ENCODE results near the gene ATP5F1E. TPM values are rescaled to one million over a fixed set of nuclear protein-coding genes. Genes with fewer than 3 reads are reported as not detected.

ATP5F1E gene
- total and polyA plus RNA-seq, 2 of the 4 experiments (the other 2 are of a cell fraction) = 3.8 to 34.5 TPM

GRCh38 chr20:58978351-58979190 lies 53.6 kb downstream of the ATP5F1E start:
- dilution Hi-C loops (cut with HindIII; ENCODE audit: low sequenced_read_pairs, unreplicated experiment) (no loop called here), in situ Hi-C loops (cut with MboI; ENCODE audit: low sequenced_read_pairs) (no loop called here), intact Hi-C loops (cut with micrococcal nuclease) (no loop called here)
- Histone ChIP-seq H3K23ac (ENCODE audit: low read depth, low read length) (no peak overlapping the region), H2AFZ (replicated peaks; ENCODE audit: low read length, poor library complexity) (peak overlapping the region; percentile 47), H3K27ac (ENCODE audit: insufficient read depth, low read length) (no peak overlapping the region), H3K9me3 (ENCODE audit: control insufficient read depth, insufficient read depth, low read length) (peaks cover 7% of the 10 kb centered on the region), H4K8ac (ENCODE audit: low read depth in 2 of 2, low read length in 2 of 2) (no peak overlapping the region), H3K4me1 (ENCODE audit: control insufficient read depth, insufficient read depth, low read length) (peaks cover 3% of the 10 kb centered on the region; the same call in 1 of the 2 replicates), H3K27me3 (ENCODE audit: control insufficient read depth, insufficient read depth, low read length) (peaks cover 3% of the 10 kb centered on the region), H2BK120ac (ENCODE audit: low read depth, low read length) (no peak overlapping the region), H2BK15ac (ENCODE audit: low read depth, low read length) (no peak overlapping the region), H3K4ac (ENCODE audit: low read depth, low read length) (no peak overlapping the region), H3K36me3 (ENCODE audit: control insufficient read depth, insufficient read depth, low read length) (no peaks in the 10 kb centered on the region), H3K9ac (ENCODE audit: low read depth, low read length) (no peak overlapping the region), H2BK5ac (ENCODE audit: low read depth, low read length, poor library complexity, severe bottlenecking) (no peak overlapping the region), H3K4me3 (ENCODE audit: insufficient read depth, low read depth, low read length) (no peak overlapping the region), H4K91ac (ENCODE audit: insufficient read depth, low read depth, low read length) (no peak overlapping the region), H2BK20ac (ENCODE audit: low read depth, low read length) (no peak overlapping the region), H3K18ac (ENCODE audit: low read depth, low read length) (no peak overlapping the region), H4K20me1 (ENCODE audit: insufficient read depth, low read length) (peaks cover 1% of the 10 kb centered on the region; the same call in 1 of the 2 replicates), H3K4me2 (ENCODE audit: low read depth, low read length) (no peak overlapping the region), H3K56ac (ENCODE audit: extremely low read depth, insufficient read depth, low read length) (no peak overlapping the region), H4K5ac (ENCODE audit: low read depth, low read length) (no peak overlapping the region), H2AK5ac (ENCODE audit: low read depth, low read length) (no peak overlapping the region), H3K79me1 (ENCODE audit: low read depth in 1 of 2, low read length in 2 of 2) (peaks cover 12 to 19% of the 10 kb centered on the region in 2 experiments; a peak in 3 of 4 replicates), H3K9me1 (ENCODE audit: insufficient read depth, low read length) (peaks cover 9% of the 10 kb centered on the region), H2AK9ac (replicated peaks; ENCODE audit: low read depth, low read length, poor library complexity) (no peak overlapping the region), H3K14ac (replicated peaks; ENCODE audit: low read depth, low read length) (no peak overlapping the region)
- CTCF ChIA-PET = interaction anchor here (0.8 to 1.3 kb wide), 2 partner anchors 45 to 80 kb away, joined by 4 read pairs; no protein-coding TSS in a partner anchor
- no peak for DNase-seq
- 56% methylated on average over 3 of the region's 6 CpGs; no CpG with 5 or more reads in 1 of the 2 experiments for WGBS, 2 experiments (ENCODE audit: extremely low coverage in 2 of 2, insufficient read length in 1 of 2)
- POLR2A ChIA-PET (ENCODE audit: unreplicated experiment) = no interaction called here
- ATAC-seq (ENCODE audit: low read depth) = no peak
- BruUV-seq (replicated peaks) = no TSS peak
- no peak for TF ChIP-seq BHLHE40 (IDR thresholded peaks at IDR 0.05; ENCODE audit: low read depth, low read length)
- no peak for TF ChIP-seq MXI1 (IDR thresholded peaks at IDR 0.05; ENCODE audit: borderline replicate concordance, low read depth, low read length)
- TF ChIP-seq, protein P1, sequence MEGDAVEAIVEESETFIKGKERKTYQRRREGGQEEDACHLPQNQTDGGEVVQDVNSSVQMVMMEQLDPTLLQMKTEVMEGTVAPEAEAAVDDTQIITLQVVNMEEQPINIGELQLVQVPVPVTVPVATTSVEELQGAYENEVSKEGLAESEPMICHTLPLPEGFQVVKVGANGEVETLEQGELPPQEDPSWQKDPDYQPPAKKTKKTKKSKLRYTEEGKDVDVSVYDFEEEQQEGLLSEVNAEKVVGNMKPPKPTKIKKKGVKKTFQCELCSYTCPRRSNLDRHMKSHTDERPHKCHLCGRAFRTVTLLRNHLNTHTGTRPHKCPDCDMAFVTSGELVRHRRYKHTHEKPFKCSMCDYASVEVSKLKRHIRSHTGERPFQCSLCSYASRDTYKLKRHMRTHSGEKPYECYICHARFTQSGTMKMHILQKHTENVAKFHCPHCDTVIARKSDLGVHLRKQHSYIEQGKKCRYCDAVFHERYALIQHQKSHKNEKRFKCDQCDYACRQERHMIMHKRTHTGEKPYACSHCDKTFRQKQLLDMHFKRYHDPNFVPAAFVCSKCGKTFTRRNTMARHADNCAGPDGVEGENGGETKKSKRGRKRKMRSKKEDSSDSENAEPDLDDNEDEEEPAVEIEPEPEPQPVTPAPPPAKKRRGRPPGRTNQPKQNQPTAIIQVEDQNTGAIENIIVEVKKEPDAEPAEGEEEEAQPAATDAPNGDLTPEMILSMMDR (conservative IDR thresholded peaks at IDR 0.05; ENCODE audit: low read depth, low read length) = no peak
- TF ChIP-seq, protein P2, sequence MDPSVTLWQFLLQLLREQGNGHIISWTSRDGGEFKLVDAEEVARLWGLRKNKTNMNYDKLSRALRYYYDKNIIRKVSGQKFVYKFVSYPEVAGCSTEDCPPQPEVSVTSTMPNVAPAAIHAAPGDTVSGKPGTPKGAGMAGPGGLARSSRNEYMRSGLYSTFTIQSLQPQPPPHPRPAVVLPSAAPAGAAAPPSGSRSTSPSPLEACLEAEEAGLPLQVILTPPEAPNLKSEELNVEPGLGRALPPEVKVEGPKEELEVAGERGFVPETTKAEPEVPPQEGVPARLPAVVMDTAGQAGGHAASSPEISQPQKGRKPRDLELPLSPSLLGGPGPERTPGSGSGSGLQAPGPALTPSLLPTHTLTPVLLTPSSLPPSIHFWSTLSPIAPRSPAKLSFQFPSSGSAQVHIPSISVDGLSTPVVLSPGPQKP (IDR thresholded peaks at IDR 0.05; ENCODE audit: borderline replicate concordance, low read depth, low read length) = no peak
- TF ChIP-seq RAD21 (IDR thresholded peaks at IDR 0.05; ENCODE audit: low read length) = no peak
- no peak for TF ChIP-seq CHD1 (IDR thresholded peaks at IDR 0.05; ENCODE audit: low read depth, low read length)
- TF ChIP-seq MAZ (IDR thresholded peaks at IDR 0.05; ENCODE audit: borderline replicate concordance, low read depth, low read length) = no peak
- TF ChIP-seq MAFK (IDR thresholded peaks at IDR 0.05; ENCODE audit: low read depth, low read length) = no peak
- TF ChIP-seq NFE2L2 (IDR thresholded peaks at IDR 0.05; ENCODE audit: low read depth, low read length) = no peak
- no peak for TF ChIP-seq CEBPB (IDR thresholded peaks at IDR 0.05; ENCODE audit: low read depth, low read length)
- TF ChIP-seq FOS (IDR thresholded peaks at IDR 0.05; ENCODE audit: low read depth, low read length) = no peak
- TF ChIP-seq RFX5 (IDR thresholded peaks at IDR 0.05; ENCODE audit: low read depth, low read length) = no peak
- TF ChIP-seq POLR2A (IDR thresholded peaks at IDR 0.05; ENCODE audit: low read depth, low read length) = no peak
- no peak for TF ChIP-seq SMC3 (IDR thresholded peaks at IDR 0.05; ENCODE audit: low read depth, low read length)
- no peak for TF ChIP-seq USF2 (IDR thresholded peaks at IDR 0.05; ENCODE audit: low read depth, low read length)
